Activated CD8-positive, alpha-beta memory T cell treated with anti-CD3 and anti-CD28 coated beads for 36 hours (primary cell): ENCODE data around the gene TTLL9. TPM values are rescaled to one million over a fixed set of nuclear protein-coding genes. Genes with fewer than 3 reads are reported as not detected.

Experiments
- CTCF ChIA-PET: fragments of 350-600 bp; sonication (Branson Sonifier 250); formaldehyde crosslinking; loops from one replicate; lab custom pipeline; 2021; ENCODE audit warnings: antibody characterized with exemption; lab: Charles Lee
- POLR2A ChIA-PET: fragments of 350-600 bp; sonication (Branson Sonifier 250); formaldehyde crosslinking; loops from one replicate; lab custom pipeline; 2021; ENCODE audit warnings: antibody characterized with exemption; lab: Charles Lee
- total RNA-seq, 2 experiments: library from RNA; stranded (reverse); gene quantifications; one replicate each; pipeline ENCODE4 v1.2.3, GENCODE V29; 2021

TTLL9 gene
- total RNA-seq, 2 experiments from 2014 or later, result not detected

DNA sequence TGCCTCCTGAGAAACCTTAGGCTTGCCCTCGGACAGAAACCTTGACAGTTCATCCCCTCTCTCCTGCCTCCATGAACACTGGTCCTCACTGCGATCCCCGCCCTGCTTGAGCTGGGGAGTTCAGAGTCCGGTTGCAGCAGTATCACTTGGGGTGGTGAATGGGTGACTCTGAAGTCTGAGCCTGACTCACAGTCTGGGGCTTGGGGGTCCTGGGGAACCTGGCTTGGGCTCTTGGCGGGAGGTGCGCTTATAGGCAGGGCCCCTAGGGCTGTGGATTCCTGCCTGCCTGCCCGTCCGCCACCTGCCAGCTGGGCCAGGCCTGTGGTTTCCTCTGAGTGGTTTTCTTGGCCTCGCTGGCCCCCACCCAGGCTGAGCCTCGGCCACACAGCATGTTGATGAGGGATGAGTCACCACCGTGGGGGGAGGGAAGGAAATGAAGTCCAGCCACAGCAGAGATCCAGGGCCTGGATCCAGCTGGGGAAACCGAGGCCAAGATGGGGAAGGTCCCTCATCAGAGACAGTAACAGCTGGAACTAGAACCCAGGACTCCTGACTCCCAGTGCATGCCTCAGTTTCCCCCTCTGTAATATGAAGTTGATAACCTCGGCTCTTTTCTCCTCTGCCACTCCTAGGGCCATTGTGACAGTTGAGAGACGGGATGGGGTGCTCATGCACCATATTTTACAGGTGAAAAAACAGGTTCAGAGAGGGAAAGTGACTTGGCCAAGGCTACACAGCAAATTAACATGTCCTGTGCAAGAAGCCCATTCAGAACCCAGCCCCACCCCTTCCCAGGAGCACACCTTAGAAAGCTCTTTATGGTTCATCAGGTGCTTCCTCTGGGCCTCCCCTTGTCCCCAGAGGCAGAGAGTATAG, 34.2 kb upstream of the TTLL9 start:
- POLR2A ChIA-PET, result no interaction called here
- CTCF ChIA-PET, result interaction anchor here (0.9 kb wide), 1 partner anchor 11 kb away, joined by 3 read pairs; no protein-coding TSS in a partner anchor

DNA sequence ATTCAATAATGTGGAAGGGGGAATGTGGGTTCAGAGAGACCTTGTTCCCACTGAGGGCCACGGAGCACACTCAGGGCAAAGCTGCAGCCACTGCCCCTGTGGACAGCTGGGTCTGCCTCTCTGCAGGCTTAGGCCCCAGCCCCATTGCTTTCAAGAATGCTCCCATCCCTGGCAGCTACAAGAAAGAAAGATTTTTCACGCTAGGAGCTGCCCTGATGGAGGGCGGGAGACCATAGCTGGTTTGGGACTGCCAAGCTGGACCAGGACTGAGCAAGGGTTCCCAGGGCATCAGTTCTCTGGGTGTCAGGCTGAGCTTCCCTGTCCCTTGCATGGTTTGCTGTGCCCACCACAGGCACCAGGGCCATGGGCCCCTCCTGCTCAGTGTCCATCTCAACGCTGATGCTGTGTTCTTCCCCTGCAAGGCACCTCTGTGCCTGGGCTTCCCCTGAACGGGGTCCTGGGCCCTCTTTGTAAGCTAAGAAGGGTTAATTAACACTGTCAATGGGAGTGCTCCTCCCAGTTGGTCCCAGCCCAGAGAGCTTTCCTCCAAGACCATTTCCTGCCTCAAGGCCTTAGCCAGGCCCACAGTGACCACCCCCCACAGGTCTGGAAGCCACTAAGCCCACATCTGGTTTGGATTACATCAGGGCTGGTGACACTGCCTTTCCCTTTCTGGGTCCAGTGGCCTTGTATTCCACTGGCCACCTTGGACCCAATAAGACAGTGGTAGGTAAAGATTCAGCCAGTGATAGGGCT, 33.4 kb upstream of the TTLL9 start:
- POLR2A ChIA-PET, result no interaction called here
- CTCF ChIA-PET, result interaction anchor here (0.6 to 1.9 kb wide), 4 partner anchors 10 to 33 kb away, joined by 3 to 5 read pairs (median 4); no protein-coding TSS in a partner anchor

DNA sequence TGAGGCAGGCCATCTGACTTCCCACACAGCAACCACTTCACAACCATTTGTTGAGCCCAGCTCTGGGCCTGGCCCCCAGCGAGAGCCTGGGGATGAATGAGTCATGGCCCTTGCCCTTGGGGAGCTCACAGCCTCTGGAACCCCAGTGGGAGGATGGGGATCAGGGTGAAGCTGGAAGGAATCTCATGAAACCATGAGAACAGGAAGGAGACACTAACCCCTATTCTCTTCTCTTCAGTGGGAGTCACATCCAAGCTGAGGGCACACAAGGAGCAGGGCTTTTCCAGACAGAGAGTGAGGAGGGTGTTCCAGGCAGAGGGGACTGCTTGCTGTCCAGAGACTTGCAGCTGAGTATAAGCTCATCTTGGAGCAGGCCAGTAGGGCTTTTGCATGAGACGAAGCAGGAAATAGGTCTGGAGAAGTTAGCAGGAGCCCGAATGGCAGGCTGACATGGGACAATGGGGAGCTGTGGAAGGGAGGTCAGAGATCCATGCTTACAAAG, 32.5 kb upstream of the TTLL9 start:
- ChIA-PET CTCF (interaction anchor here (1.6 to 1.9 kb wide), 2 partner anchors 14 to 16 kb away, joined by 4 to 5 read pairs; no protein-coding TSS in a partner anchor), POLR2A (no interaction called here)

GRCh38 chr20:31838646-31839292, 31.7 kb upstream of the TTLL9 start:
- POLR2A ChIA-PET, result no interaction called here

DNA sequence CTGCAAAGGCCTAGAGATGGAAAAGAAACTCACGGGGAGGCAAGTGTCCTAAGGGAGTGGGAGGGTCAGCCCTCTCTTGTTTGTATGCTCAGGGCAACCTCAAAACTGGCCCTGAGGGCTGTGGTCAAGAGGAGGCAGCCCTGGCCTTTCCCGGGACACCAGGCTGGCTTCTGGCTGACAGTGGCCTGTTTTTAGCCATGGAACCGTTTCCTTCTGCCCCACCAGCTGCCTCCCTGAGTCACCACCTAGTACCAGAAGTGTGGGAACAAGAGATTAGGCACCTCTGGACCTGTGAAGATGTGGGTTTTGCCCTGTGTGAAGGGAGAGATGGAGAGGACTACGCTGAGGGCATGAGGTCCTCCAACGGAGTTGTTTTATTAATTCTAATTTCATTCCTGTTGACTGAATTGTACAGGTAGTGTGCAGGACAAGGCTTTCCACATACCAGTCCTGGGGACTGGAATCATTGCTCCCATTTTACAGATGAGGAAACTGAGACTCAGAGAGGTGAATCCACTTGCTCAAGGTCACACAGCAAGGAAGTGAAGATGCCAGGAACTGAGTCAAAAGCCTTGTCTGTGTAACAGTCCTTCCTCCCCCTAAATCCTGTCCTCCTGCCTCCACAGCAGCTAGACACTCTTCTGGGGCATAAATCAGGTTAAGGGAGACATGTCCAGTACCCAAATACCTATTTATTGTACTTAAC, 30.5 kb upstream of the TTLL9 start:
- ChIA-PET CTCF (interaction anchor here (0.9 kb wide), 1 partner anchor 13 kb away, joined by 3 read pairs; no protein-coding TSS in a partner anchor), POLR2A (no interaction called here)

More at GRCh38 chr20:31838646-31839292, 31.7 kb upstream of the TTLL9 start:
- CTCF ChIA-PET, result interaction anchor here (1.6 to 1.9 kb wide), 2 partner anchors 13 to 17 kb away, joined by 4 to 5 read pairs; no protein-coding TSS in a partner anchor

GRCh38 chr20:31840906-31841816, 29.3 kb upstream of the TTLL9 start:
- CTCF ChIA-PET, result interaction anchor here (0.6 to 0.9 kb wide), 3 partner anchors 11 to 18 kb away, joined by 3 read pairs; no protein-coding TSS in a partner anchor
- POLR2A ChIA-PET, result no interaction called here

GRCh38 chr20:31841928-31842327, 28.5 kb upstream of the TTLL9 start:
- CTCF ChIA-PET, result no interaction called here

GRCh38 chr20:31842471-31843157, 27.8 kb upstream of the TTLL9 start:
- CTCF ChIA-PET, result no interaction called here
- POLR2A ChIA-PET, result no interaction called here

More at GRCh38 chr20:31841928-31842327, 28.5 kb upstream of the TTLL9 start:
- POLR2A ChIA-PET, result no interaction called here

- ChIA-PET POLR2A (no interaction called here), CTCF (no interaction called here)
Measured at GRCh38 chr20:31843288-31843687, 27.1 kb upstream of the TTLL9 start.

- ChIA-PET POLR2A (no interaction called here), CTCF (interaction anchor here (1.3 kb wide), 1 partner anchor 20 kb away, joined by 5 read pairs; no protein-coding TSS in a partner anchor)
Measured at GRCh38 chr20:31843881-31844280, 26.6 kb upstream of the TTLL9 start.

DNA sequence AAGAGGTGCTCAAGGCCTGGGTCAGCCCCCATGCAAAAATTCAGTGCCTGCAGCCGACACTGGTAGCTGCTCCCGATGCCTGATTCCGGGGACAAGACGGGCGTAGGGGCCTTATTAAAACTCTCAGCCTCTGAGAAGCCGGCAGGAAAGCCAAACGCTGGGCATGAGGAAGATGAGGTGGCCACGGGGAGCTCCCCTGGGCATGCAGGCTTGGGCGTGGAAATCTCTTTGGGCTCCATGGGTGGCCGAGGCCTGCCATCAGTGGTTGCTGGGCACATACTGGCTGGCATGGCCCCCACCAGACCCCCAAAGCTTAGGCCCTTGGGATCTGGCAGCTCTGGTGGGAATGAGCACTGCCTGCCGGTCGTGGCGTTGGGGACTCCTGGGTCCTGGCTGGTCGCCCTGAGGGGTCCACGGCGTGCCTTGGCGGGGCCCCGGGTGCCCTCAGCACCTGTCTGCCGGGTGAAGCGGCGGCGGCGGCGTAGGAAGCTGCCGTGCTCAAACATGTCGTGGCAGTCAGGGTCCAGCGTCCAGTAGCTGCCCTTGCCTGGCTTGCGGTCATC, 25.6 kb upstream of the TTLL9 start:
- CTCF ChIA-PET, result interaction anchor here (0.5 to 1.6 kb wide), 3 partner anchors 21 to 187 kb away, joined by 3 to 5 read pairs (median 4); no protein-coding TSS in a partner anchor

GRCh38 chr20:31845300-31845863, 25.1 kb upstream of the TTLL9 start, which contains the start of gene FOXS1:
Gene FOXS1, minus strand, starts transcription at chr20:31845604. Its CDS starts 62 bp downstream, at chr20:31845542.
- POLR2A ChIA-PET, result no interaction called here
- CTCF ChIA-PET, result interaction anchor here (0.5 to 2.3 kb wide), 5 partner anchors 22 to 187 kb away, joined by 3 to 18 read pairs (median 4); no protein-coding TSS in a partner anchor

More for the DNA sequence above, 25.6 kb upstream of the TTLL9 start:
- POLR2A ChIA-PET, result no interaction called here

DNA sequence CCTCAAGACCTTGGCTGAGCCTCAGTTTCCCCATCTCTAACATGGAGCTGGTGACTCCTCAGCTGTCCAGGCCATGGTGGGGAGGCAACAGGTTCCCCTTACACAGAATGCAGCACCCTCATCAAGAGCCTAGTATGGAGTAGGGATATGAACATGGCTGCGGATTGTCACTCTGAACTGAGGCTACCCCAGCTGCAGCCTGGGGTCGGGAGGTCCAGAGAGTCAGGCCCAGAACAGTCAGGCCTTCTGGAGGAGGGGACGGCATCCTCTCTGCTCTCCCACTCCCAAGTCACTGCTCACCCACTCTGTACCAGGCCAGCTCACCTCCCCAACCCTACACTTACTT, 23.7 kb upstream of the TTLL9 start:
- CTCF ChIA-PET, result interaction anchor here (0.5 to 2.3 kb wide), 20 partner anchors 9 to 202 kb away, joined by 3 to 18 read pairs (median 3); no protein-coding TSS in a partner anchor
- POLR2A ChIA-PET, result interaction anchor here (0.7 kb wide), 1 partner anchor 20 kb away, joined by 3 read pairs; no protein-coding TSS in a partner anchor

- POLR2A ChIA-PET, result no interaction called here
- CTCF ChIA-PET, result interaction anchor here (0.9 to 1.9 kb wide), 4 partner anchors 15 to 184 kb away, joined by 3 to 7 read pairs (median 3); no protein-coding TSS in a partner anchor
Measured at GRCh38 chr20:31848088-31848999, 22.1 kb upstream of the TTLL9 start.
